C4-2B (cell line): ENCODE measurements around the gene RCOR1.

ENCODE experiments used
- H3K27ac ChIP-seq: fragments of 450-650 bp; 2 replicates; pipeline ENCODE4 v1.5.1; 2017
- CTCF ChIP-seq: fragments of 450-650 bp; conservative IDR thresholded peaks from 2 replicates; pipeline ENCODE4 v1.5.1; 2017; ENCODE audit warnings: mild to moderate bottlenecking
- ZFX ChIP-seq: fragments of 450-650 bp; IDR thresholded peaks from 2 replicates; pipeline ENCODE4 v1.6.1; 2017

Gene RCOR1

DNA sequence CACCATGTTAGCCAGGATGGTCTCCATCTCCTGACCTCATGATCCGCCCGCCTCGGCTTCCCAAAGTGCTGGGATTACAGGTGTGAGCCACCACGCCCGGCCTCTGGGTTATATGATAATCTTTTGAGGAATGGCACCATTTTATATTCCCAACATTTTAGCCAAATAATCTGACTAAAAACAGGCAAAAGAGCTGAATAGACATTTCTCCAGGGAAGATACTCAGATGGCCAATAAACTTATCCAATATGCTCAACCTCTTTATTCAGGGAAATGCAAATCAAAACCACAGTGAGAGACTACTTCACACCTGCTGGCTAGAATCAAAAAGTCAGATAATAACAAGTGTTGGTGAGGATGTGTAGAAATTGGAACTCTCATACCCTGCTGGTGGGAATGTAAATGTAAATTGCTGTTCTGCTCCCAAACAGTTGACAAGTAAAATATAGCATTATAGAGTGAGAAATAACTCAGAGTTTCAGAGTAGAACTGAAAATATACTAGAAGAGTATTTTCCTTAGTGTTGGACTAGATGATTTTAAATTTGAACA, 80.0 kb downstream of the RCOR1 start:
- no peak for TF ChIP-seq ZFX
- TF ChIP-seq CTCF: no peak
- no peak overlapping the region for H3K27ac ChIP-seq

DNA sequence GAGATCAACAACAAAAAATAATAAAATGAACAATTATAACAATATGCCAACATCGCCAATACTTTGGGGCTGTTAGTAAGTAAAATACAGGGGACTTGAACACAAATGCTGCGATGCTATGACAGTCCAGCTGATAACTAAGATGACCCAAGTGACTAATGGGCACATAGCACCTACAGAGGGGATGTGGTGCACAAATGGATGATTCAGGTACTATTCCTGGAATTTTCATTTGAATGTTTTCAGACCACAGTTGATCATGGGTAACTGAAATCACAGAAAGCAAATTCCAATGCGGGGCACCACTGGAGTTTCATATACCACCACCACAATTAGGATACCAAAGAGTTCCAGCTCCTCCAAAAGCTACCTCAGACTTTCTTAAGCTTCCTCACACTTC, 82.9 kb downstream of the RCOR1 start:
- no peak for TF ChIP-seq CTCF
- TF ChIP-seq ZFX: no peak
- H3K27ac ChIP-seq: no peak overlapping the region

GRCh38 chr14:102678394-102678793, 85.9 kb downstream of the RCOR1 start:
- TF ChIP-seq ZFX (no peak), CTCF (no peak)
- H3K27ac ChIP-seq: no peak overlapping the region

DNA sequence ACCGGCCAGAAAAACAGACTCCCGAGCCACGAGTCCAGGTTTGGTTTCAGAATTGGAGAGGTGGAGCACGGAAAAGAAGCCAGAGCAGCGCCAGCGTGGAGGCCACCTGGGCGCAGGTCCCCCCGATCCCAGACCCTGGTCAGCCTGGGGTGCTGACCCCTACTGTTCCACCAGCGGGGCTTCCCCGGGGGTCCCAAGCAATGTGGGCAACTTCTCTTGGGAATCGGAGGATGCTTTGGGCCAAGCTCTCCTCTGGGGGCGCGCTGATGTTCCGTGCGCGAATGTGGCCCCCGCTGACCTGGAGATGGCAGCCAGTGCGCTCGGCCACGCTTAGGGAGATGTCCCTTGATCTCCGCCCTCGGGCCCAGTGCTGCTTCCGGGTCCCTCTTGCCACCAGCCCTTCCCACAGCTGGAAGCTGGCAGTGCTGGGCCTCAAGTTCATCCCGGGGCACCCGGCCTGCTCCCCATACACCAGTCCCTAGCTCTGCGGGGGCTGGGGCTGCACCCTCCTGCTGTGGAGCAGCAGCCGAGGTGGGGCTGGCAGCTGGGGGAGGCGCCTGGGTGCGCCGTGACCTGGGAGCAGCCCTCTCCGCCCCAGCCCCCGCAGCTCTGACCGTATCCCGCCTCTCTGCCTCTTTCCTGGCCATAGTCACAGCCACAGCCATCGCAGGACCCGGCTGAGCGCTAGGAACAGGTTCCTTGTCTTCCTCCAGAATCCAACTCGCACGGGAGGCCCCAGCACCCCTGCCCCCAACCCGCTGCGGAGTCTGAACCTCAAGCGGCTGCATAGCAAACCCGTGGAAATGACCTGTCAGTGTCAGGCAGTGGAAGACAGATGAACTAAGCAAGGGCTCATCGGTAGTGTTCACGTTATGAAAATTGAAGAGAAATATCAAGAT, 91.2 kb downstream of the RCOR1 start:
- TF ChIP-seq CTCF (no peak), ZFX (no peak)
- H3K27ac ChIP-seq: no peak overlapping the region

GRCh38 chr14:102684298-102684663, 91.8 kb downstream of the RCOR1 start:
- no peak for TF ChIP-seq CTCF
- no peak for TF ChIP-seq ZFX
- H3K27ac ChIP-seq: no peak overlapping the region

GRCh38 chr14:102686196-102686801, 93.8 kb downstream of the RCOR1 start:
- H3K27ac ChIP-seq: no peak overlapping the region
- TF ChIP-seq ZFX (no peak), CTCF (no peak)

DNA sequence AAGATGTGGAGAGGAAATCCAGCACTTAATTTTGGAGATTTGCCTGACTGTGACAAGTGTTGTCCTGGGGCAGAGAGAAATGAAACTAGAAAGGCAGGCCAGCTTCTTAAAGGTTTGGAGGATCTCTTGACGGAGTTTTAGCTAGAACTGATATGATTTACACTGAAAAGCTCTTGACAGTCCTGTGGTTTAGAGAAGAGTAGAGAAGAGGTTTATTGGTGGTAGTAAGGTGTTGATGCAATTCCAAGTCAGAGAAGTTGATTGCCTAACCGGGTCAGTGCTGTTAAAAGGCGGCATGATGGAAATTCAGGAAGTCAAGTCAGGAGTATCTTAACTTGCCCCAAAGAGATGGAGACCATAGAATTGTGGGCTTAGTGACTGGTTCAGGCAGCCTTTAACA, 95.8 kb downstream of the RCOR1 start:
- no peak overlapping the region for H3K27ac ChIP-seq
- TF ChIP-seq ZFX (no peak), CTCF (no peak)
